CD14-positive monocyte (primary cell): ENCODE measurements around the gene SLC38A6. TPM values are rescaled to one million over a fixed set of nuclear protein-coding genes. Genes with fewer than 3 reads are reported as not detected.

Experiments
- DNase-seq, 3 donors: peaks; one replicate each; pipeline ENCODE4 v3.0.0-alpha.2; 2011 to 2022
- H2AFZ ChIP-seq: 2 replicates; pipeline ENCODE4 v1.6.0; 2012; ENCODE audit warnings: mild to moderate bottlenecking, low read depth, low read length, inconsistent platforms; ENCODE audit not compliant: insufficient read depth, poor library complexity, severe bottlenecking
- H3K27ac ChIP-seq, 2 donors: 1 replicate in 1 of 2; 2 replicates in 1 of 2; pipeline ENCODE4 v1.5.1; 2012 to 2013; ENCODE audit warnings: low read length in 2 of 2, control low read depth in 1 of 2, inconsistent platforms in 1 of 2, low read depth in 1 of 2, mild to moderate bottlenecking in 1 of 2
- H3K27me3 ChIP-seq, 2 donors: one replicate each; pipeline versions ENCODE4 v1.6.0 to v1.6.1; 2011 to 2013; ENCODE audit warnings: low read length in 2 of 2; ENCODE audit not compliant: control insufficient read depth in 2 of 2, insufficient read depth in 2 of 2
- H3K36me3 ChIP-seq, 2 donors: replicated peaks in 1 of 2; 1 replicate in 1 of 2; 2 replicates in 1 of 2; pipeline versions ENCODE4 v1.5.1 to v1.6.1; 2012 to 2013; ENCODE audit warnings: low read length in 2 of 2, control low read depth in 1 of 2, inconsistent platforms in 1 of 2, mild to moderate bottlenecking in 1 of 2; ENCODE audit not compliant: insufficient read depth in 2 of 2, control insufficient read depth in 1 of 2
- H3K4me1 ChIP-seq, 2 donors: 1 replicate in 1 of 2; 2 replicates in 1 of 2; pipeline versions ENCODE4 v1.5.1 to v1.6.1; 2012 to 2013; ENCODE audit warnings: low read length in 2 of 2, control low read depth in 1 of 2, inconsistent platforms in 1 of 2, mild to moderate bottlenecking in 1 of 2, moderate library complexity in 1 of 2; ENCODE audit not compliant: insufficient read depth in 2 of 2, control insufficient read depth in 1 of 2
- H3K4me2 ChIP-seq: replicated peaks from 2 replicates; pipeline ENCODE3; 2012; ENCODE audit warnings: low read length, moderate library complexity, mild to moderate bottlenecking; ENCODE audit not compliant: poor library complexity, severe bottlenecking; ENCODE audit errors: extremely low read depth
- H3K4me3 ChIP-seq, 3 experiments: fragments of 200-600 bp in 1 of 3; sonication (generic) in 1 of 3; replicated peaks in 1 of 3; 1 replicate in 2 of 3; 2 replicates in 1 of 3; pipeline ENCODE4 v1.5.1; 2011 to 2013; ENCODE audit warnings: low read length in 3 of 3, mild to moderate bottlenecking in 3 of 3, control low read depth in 2 of 3, low read depth in 2 of 3, inconsistent platforms in 1 of 3, moderate library complexity in 1 of 3
- H3K79me2 ChIP-seq: 2 replicates; pipeline ENCODE4 v1.6.0; 2012; ENCODE audit warnings: mild to moderate bottlenecking, control low read depth, inconsistent platforms, low read length, moderate library complexity; ENCODE audit not compliant: insufficient read depth
- H3K9ac ChIP-seq: 2 replicates; pipeline ENCODE4 v1.6.0; 2017; ENCODE audit warnings: low read length, mild to moderate bottlenecking; ENCODE audit not compliant: insufficient read depth, poor library complexity, severe bottlenecking
- H3K9me3 ChIP-seq, 2 donors: replicated peaks in 1 of 2; 1 replicate in 1 of 2; 2 replicates in 1 of 2; pipeline versions ENCODE4 v1.5.1 to v1.6.1; 2012 to 2013; ENCODE audit warnings: low read length in 2 of 2, control low read depth in 1 of 2; ENCODE audit not compliant: control insufficient read depth in 1 of 2, insufficient read depth in 1 of 2
- H4K20me1 ChIP-seq: 2 replicates; pipeline ENCODE4 v1.6.0; 2012; ENCODE audit warnings: mild to moderate bottlenecking, low read length, control low read depth, moderate library complexity; ENCODE audit not compliant: insufficient read depth
- H3K27ac Mint-ChIP-seq, 7 donors: one replicate each; pipeline ENCODE4 v1.8.0; 2020; ENCODE audit warnings: mild to moderate bottlenecking in 7 of 7, mixed read lengths in 7 of 7, moderate library complexity in 6 of 7, inconsistent platforms in 2 of 7
- H3K27me3 Mint-ChIP-seq, 3 donors: one replicate each; pipeline ENCODE4 v1.8.0; 2021 to 2022; ENCODE audit warnings: low read depth in 3 of 3, mild to moderate bottlenecking in 3 of 3, mixed read lengths in 3 of 3, moderate library complexity in 3 of 3, inconsistent platforms in 1 of 3
- H3K36me3 Mint-ChIP-seq, 2 donors: one replicate each; pipeline ENCODE4 v1.8.0; 2020; ENCODE audit warnings: mixed read lengths in 2 of 2, inconsistent platforms in 1 of 2, mild to moderate bottlenecking in 1 of 2
- H3K4me1 Mint-ChIP-seq: one replicate; pipeline ENCODE4 v1.8.0; 2020; ENCODE audit warnings: mild to moderate bottlenecking, mixed read lengths
- H3K4me3 Mint-ChIP-seq, 2 donors: one replicate each; pipeline ENCODE4 v1.8.0; 2020; ENCODE audit warnings: mild to moderate bottlenecking in 2 of 2, mixed read lengths in 2 of 2, moderate library complexity in 1 of 2
- H3K9me3 Mint-ChIP-seq, 7 donors: one replicate each; pipeline ENCODE4 v1.8.0; 2020 to 2022; ENCODE audit warnings: mixed read lengths in 7 of 7, mild to moderate bottlenecking in 6 of 7, moderate library complexity in 6 of 7, inconsistent platforms in 2 of 7
- CTCF ChIP-seq: fragments of 200-600 bp; IDR thresholded peaks from one replicate; pipeline ENCODE4 v1.8.0; 2022; ENCODE audit warnings: antibody characterized with exemption, mild to moderate bottlenecking
- WGBS: methylation state at CpG from one replicate; pipeline ENCODE4 v1.1.5; 2013; ENCODE audit warnings: missing lambda C conversion rate; ENCODE audit not compliant: insufficient coverage; 5-methylcytosine and 5-hydroxymethylcytosine counted together
- intact Hi-C, 2 donors: fragments of 100-400 bp; cut with micrococcal nuclease; formaldehyde crosslinking; loops; one replicate each; pipeline versions ENCODE4 v1.15.0 to v1.15.1; 2023
- polyA plus RNA-seq, 3 donors: library from polyadenylated mRNA; depleted of rRNA in 1 of 3; unstranded in 2 of 3; stranded (reverse) in 1 of 3; fragments of 300-500 nt in 2 of 3; fragments of >200 nt in 1 of 3; fragmentation: Illumina TruSeq in 2 of 3; gene quantifications; 1 replicate in 2 of 3; 2 replicates in 1 of 3; pipeline ENCODE4 v1.2.3, GENCODE V29; 2012 to 2021

SLC38A6 gene
- polyA plus RNA-seq, 3 donors: 10.3 to 15.9 (median 14.0) TPM

- Histone ChIP-seq H3K9me3 (no peaks in the 10 kb centered on the region), H2AFZ (peak overlapping the region; percentile 16), H3K4me2 (no peak overlapping the region), H3K36me3 (no peaks in the 10 kb centered on the region), H3K4me1 (peaks cover 9 to 11% of the 10 kb centered on the region in 2 donors), H3K27ac (peak overlapping the region in 1 of 2 donors; percentile 43), H3K9ac (no peak overlapping the region), H3K27me3 (no peaks in the 10 kb centered on the region), H4K20me1 (no peaks in the 10 kb centered on the region), H3K79me2 (no peaks in the 10 kb centered on the region), H3K4me3 (no peak overlapping the region)
- intact Hi-C loops: loop anchor here in 1 of 2 donors (10.0 kb wide), 1 partner anchor 380 kb away; no protein-coding TSS in a partner anchor
- Mint-ChIP-seq H3K27ac (peak overlapping the region in 2 of 7 donors; percentile 5 to 10), H3K27me3 (no peaks in the 10 kb centered on the region), H3K4me3 (no peak overlapping the region), H3K4me1 (peaks cover 11% of the 10 kb centered on the region), H3K9me3 (no peaks in the 10 kb centered on the region), H3K36me3 (peaks cover 2 to 5% of the 10 kb centered on the region in 2 donors)
- no peak for TF ChIP-seq CTCF
- 80% methylated on average over 2 of the region's 4 CpGs for WGBS
- DNase-seq: peak in 2 of 3 donors; percentile 7 to 22
Observed at GRCh38 chr14:61034416-61035120, 53.5 kb downstream of the SLC38A6 start.

GRCh38 chr14:61037215-61037614, 56.2 kb downstream of the SLC38A6 start:
- Histone ChIP-seq H4K20me1 (no peaks in the 10 kb centered on the region), H3K36me3 (no peaks in the 10 kb centered on the region), H3K4me3 (no peak overlapping the region), H3K27me3 (no peaks in the 10 kb centered on the region), H3K4me1 (peaks cover 9 to 11% of the 10 kb centered on the region in 2 donors), H3K4me2 (no peak overlapping the region), H2AFZ (no peak overlapping the region), H3K79me2 (no peaks in the 10 kb centered on the region), H3K27ac (no peak overlapping the region), H3K9ac (no peak overlapping the region), H3K9me3 (no peaks in the 10 kb centered on the region)
- intact Hi-C loops: loop anchor here in 1 of 2 donors (10.0 kb wide), 1 partner anchor 382 kb away; no protein-coding TSS in a partner anchor
- WGBS: no CpG with 5 or more reads among the region's 3 CpGs
- Mint-ChIP-seq H3K4me3 (no peak overlapping the region), H3K27ac (no peak overlapping the region), H3K36me3 (peaks cover 2% of the 10 kb centered on the region in 2 donors), H3K4me1 (peaks cover 11% of the 10 kb centered on the region), H3K9me3 (no peaks in the 10 kb centered on the region), H3K27me3 (no peaks in the 10 kb centered on the region)
- DNase-seq: no peak
- TF ChIP-seq CTCF: no peak
